GM06990 (cell line): ENCODE data around the gene IL3.

Source experiments
- DNase-seq: peaks from one replicate; pipeline ENCODE4 v3.0.0-alpha.2; 2011; ENCODE audit not compliant: insufficient read length; ENCODE audit errors: extremely low read depth
- H3K27me3 ChIP-seq: replicated peaks from 2 replicates; pipeline ENCODE4 v1.6.0; 2011; ENCODE audit warnings: low read length; ENCODE audit not compliant: control insufficient read depth, insufficient read depth
- H3K36me3 ChIP-seq: 2 replicates; pipeline ENCODE4 v1.5.1; 2011; ENCODE audit warnings: low read length; ENCODE audit not compliant: control insufficient read depth, insufficient read depth
- H3K4me3 ChIP-seq: replicated peaks from 2 replicates; pipeline ENCODE4 v1.5.1; 2011; ENCODE audit warnings: low read depth, mild to moderate bottlenecking, control low read depth, low read length
- TF ChIP-seq, protein P1 (sequence below): IDR thresholded peaks from 2 replicates; pipeline ENCODE4 v1.5.1; 2011; ENCODE audit warnings: low read length, control low read depth, mild to moderate bottlenecking, inconsistent platforms; ENCODE audit not compliant: insufficient read depth, poor library complexity, severe bottlenecking

Gene IL3

DNA sequence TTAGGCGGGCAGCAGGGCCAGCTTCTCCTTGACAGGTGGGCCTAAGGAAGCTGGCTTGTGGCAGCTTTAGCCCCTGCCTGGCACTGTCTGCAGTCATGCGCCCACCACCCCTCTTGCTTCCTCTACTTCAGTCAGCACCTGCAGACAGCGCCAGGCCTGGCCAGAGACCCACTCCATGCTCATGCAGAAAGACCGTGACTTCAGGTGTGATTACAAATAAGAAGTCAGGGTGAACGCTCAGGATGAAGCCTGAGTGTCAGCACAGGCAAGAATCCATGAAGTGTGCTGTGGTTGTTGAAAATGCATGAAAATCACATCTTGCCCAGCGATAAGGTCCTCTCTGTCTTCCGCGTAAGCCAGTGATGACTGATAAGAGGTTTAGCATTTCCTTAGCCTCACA is 16.5 kb downstream of the IL3 start:
- DNase-seq = no peak
- TF ChIP-seq, protein P1, sequence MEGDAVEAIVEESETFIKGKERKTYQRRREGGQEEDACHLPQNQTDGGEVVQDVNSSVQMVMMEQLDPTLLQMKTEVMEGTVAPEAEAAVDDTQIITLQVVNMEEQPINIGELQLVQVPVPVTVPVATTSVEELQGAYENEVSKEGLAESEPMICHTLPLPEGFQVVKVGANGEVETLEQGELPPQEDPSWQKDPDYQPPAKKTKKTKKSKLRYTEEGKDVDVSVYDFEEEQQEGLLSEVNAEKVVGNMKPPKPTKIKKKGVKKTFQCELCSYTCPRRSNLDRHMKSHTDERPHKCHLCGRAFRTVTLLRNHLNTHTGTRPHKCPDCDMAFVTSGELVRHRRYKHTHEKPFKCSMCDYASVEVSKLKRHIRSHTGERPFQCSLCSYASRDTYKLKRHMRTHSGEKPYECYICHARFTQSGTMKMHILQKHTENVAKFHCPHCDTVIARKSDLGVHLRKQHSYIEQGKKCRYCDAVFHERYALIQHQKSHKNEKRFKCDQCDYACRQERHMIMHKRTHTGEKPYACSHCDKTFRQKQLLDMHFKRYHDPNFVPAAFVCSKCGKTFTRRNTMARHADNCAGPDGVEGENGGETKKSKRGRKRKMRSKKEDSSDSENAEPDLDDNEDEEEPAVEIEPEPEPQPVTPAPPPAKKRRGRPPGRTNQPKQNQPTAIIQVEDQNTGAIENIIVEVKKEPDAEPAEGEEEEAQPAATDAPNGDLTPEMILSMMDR = no peak
- no peaks in the 10 kb centered on the region; the same call in 1 of the 2 replicates for H3K27me3 ChIP-seq

DNA sequence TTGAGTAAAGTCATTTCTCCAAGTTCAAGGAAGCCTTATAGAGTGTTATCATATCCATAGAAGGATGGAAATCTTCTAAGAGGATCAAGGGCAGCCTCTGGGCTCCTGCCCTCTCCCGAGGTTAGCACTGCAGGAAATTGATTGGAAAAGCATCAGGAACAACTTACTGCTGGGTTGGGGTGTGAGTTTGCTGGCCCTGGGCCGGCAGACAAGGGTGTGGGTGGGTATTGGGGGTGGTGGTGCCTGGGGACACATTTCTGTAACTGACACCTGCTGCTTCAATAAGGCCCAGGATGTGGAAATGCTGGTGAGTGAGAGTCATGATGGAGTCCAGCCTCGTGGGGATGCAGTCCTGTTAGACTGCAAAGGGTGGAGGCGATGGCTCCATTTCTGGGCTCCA is 18.6 kb downstream of the IL3 start:
- TF ChIP-seq, protein P1 = no peak
- Histone ChIP-seq H3K36me3 (no peaks in the 10 kb centered on the region), H3K4me3 (no peak overlapping the region), H3K27me3 (no peaks in the 10 kb centered on the region; the same call in 1 of the 2 replicates)
- DNase-seq = no peak

More for the DNA sequence above, 16.5 kb downstream of the IL3 start:
- Histone ChIP-seq H3K4me3 (no peak overlapping the region), H3K36me3 (no peaks in the 10 kb centered on the region)

DNA sequence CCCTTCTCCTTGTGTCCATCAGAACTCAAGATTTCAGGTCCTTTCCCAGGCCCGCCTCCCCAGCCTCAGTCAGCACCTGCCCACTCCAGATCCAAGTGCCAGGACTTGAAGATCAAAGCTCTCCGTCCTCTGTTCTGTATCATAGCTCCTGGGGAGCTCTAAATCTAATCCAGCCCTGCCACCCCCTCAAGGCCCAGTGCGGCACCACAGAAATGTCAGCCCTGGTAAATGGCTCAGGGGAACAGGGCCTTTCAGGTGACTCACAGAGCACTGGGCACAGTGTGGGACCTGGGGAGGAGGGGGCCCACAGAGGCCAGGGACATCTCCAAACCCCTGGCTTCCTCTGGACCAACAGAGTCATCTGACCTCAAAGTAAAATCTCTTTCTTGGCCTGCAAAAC is 19.2 kb downstream of the IL3 start:
- no peak overlapping the region for H3K4me3 ChIP-seq
- H3K36me3 ChIP-seq = no peaks in the 10 kb centered on the region
- TF ChIP-seq, protein P1 = no peak
- DNase-seq = no peak
- no peaks in the 10 kb centered on the region; the same call in 1 of the 2 replicates for H3K27me3 ChIP-seq

DNA sequence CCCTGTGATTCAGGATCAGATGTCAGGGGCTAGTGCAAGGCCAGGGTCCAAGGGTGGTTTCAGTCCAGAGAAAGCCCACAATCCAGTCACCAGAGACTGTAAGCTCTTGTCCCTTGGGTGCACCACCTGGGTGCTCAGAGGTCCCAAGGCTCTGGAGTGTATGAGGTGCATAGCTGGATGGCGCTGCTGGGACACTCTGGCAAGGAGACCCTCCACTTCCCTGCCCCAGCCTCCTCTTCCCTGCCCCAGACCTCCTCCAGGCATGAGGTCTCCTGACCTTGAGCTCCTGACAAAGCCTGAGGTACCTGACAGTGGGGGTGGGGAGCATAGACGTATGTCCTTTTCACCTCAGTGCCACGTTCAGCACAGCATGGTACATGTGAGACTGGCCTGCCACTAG is 20.1 kb downstream of the IL3 start:
- TF ChIP-seq, protein P1 = no peak

DNA sequence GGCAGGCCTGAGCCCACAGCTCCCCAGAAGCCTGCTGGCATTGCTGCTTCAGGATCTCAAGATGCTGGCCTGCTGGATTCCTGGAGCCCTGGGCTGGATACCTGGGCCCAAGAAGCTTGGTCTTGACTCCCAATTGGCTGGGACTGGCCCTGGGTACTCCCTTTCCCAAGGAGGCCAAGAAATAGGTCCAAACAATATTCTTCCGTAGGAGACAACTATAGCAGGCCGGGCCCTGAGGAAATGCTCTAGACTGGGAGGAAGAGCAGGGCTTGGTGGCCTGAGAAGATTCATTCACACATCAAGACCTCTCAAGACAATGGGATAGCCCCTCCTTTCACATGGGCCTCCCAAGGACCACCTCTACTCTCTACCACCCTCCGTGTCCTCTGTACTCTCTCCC is 21.0 kb downstream of the IL3 start:
- H3K4me3 ChIP-seq = no peak overlapping the region
- DNase-seq = no peak
- H3K36me3 ChIP-seq = no peaks in the 10 kb centered on the region
- no peaks in the 10 kb centered on the region; the same call in 1 of the 2 replicates for H3K27me3 ChIP-seq
- TF ChIP-seq, protein P1 = no peak

More for the DNA sequence above, 20.1 kb downstream of the IL3 start:
- Histone ChIP-seq H3K27me3 (no peaks in the 10 kb centered on the region; the same call in 1 of the 2 replicates), H3K36me3 (no peaks in the 10 kb centered on the region), H3K4me3 (no peak overlapping the region)
- no peak for DNase-seq
